ENCODE results near the gene SLC39A9.

GRCh38 chr14:69413483-69413882, 15.0 kb downstream of the SLC39A9 start:
- no peak for TF ChIP-seq CTCF (IDR thresholded peaks at IDR 0.05; ENCODE audit: low read depth, low read length)
- no peak for TF ChIP-seq POLR2A (IDR thresholded peaks at IDR 0.05; ENCODE audit: extremely low read depth, insufficient read length)
- TF ChIP-seq MAX (IDR thresholded peaks at IDR 0.05; ENCODE audit: low read depth, low read length), result no peak
- no peak for TF ChIP-seq MYC (IDR thresholded peaks at IDR 0.05; ENCODE audit: low read depth, low read length)

All from NB4 (cell line).